Measurements from ENCODE around the gene FAM76B. TPM values are rescaled to one million over a fixed set of nuclear protein-coding genes. Genes with fewer than 3 reads are reported as not detected.

FAM76B gene
- polyA plus RNA-seq, 2 donors = 6.8 to 7.9 TPM

DNA sequence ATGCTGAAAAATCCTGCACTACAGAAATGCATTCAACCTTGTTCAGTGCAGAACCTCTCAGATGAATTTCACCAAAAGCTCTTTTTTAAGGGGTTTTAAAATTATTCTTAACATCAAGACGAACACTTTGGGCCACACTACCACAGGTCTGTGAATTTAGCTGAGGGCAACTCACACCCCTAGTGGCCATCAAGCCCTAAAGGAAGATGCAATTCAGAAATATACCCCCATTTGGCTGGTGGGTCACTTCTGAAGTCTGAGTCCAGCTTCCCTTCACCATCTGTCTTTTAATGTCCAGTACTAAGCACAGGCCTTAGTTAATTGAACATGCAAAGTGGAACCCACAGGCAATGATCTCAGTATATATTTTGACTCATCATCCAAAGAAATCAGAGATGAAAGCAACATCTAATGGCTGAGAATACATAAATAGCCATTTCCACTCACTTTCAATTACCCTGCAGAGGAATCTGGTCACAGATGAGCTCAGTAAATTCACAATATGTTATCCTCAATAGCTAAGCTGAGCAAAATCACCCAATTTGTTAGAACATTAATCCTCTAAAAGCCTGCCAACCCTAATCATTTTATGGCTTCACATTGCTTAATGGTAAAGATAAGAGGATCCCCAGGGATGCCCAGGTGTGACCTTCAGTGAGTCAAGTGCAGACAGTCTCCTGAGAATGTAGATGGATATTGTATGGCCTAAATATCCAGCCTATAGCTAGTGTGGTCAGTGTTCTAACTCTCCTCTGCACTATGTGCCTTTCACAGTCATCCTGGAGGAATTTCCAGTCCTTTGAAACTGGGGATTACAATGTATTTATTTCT is 50.3 kb downstream of the FAM76B start:
- no peak overlapping the region for H3K4me3 ChIP-seq (ENCODE audit: low read depth in 1 of 2, low read length in 2 of 2)
- no peaks in the 10 kb centered on the region for H3K9me3 ChIP-seq (ENCODE audit: control insufficient read depth in 2 of 2, insufficient read depth in 1 of 2, low read depth in 1 of 2, low read length in 1 of 2)
- no peaks in the 10 kb centered on the region for H3K4me1 ChIP-seq (ENCODE audit: control insufficient read depth in 2 of 2, insufficient read depth in 2 of 2, low read length in 1 of 2)
- H3K36me3 ChIP-seq (ENCODE audit: control insufficient read depth in 2 of 2, insufficient read depth in 2 of 2, low read length in 1 of 2) = no peaks in the 10 kb centered on the region
- no peaks in the 10 kb centered on the region for H3K27me3 ChIP-seq (ENCODE audit: control insufficient read depth in 1 of 2, insufficient read depth in 2 of 2, low read length in 2 of 2)
- WGBS, 2 donors = 0 to 72% methylated on average over 1 of the region's 1 CpG
- H3K27ac ChIP-seq (ENCODE audit: low read depth in 2 of 2, low read length in 1 of 2) = no peak overlapping the region

DNA sequence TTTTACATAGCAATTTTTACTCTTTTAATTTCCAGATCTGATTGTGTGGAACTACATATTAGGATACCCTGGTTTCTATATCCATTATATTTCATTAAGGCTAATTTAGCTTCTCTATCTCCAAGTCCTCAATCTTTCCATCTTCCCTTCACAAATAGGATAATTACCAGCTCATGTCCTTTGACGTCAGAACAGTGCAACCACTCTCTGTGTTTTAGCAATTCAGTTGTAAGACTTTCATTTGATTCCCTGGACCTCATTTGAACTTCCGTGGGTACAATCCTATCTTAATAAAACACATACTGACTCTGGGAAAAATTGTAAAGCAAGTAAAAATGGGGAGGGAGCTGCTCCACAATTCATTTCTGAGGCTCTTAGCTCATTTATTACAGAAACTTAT is 52.8 kb downstream of the FAM76B start:
- no peak overlapping the region for H3K4me3 ChIP-seq (ENCODE audit: low read depth in 1 of 2, low read length in 2 of 2)
- H3K27ac ChIP-seq (ENCODE audit: low read depth in 2 of 2, low read length in 1 of 2) = no peak overlapping the region
- H3K4me1 ChIP-seq (ENCODE audit: control insufficient read depth in 2 of 2, insufficient read depth in 2 of 2, low read length in 1 of 2) = no peaks in the 10 kb centered on the region
- no peaks in the 10 kb centered on the region for H3K9me3 ChIP-seq (ENCODE audit: control insufficient read depth in 2 of 2, insufficient read depth in 1 of 2, low read depth in 1 of 2, low read length in 1 of 2)
- 73 to 83% methylated on average over 2 of the region's 2 CpGs for WGBS, 2 donors
- H3K27me3 ChIP-seq (ENCODE audit: control insufficient read depth in 1 of 2, insufficient read depth in 2 of 2, low read length in 2 of 2) = no peaks in the 10 kb centered on the region
- no peaks in the 10 kb centered on the region for H3K36me3 ChIP-seq (ENCODE audit: control insufficient read depth in 2 of 2, insufficient read depth in 2 of 2, low read length in 1 of 2)

DNA sequence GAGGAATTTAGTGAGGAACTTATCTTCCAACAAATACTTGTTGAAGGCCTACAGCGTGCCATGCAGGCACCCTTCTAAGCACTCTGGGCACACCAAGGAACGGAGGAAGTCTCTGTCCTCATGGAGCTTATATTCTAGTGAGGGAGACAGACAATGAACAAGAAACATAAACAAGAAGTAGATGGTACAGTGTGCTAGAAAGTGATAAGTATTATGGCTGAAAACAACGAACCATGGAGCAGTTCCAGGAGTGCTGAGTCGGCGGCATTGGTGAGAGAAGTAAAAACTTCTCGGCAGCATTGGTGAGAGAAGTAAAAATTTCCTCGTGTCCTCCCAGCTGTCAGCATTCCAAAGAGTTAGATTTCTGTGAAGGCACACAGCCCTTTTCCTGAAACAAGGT is 53.2 kb downstream of the FAM76B start:
- no peak overlapping the region for H3K27ac ChIP-seq (ENCODE audit: low read depth in 2 of 2, low read length in 1 of 2)
- H3K36me3 ChIP-seq (ENCODE audit: control insufficient read depth in 2 of 2, insufficient read depth in 2 of 2, low read length in 1 of 2) = no peaks in the 10 kb centered on the region
- 62 to 70% methylated on average over 7 of the region's 7 CpGs for WGBS, 2 donors
- no peaks in the 10 kb centered on the region for H3K27me3 ChIP-seq (ENCODE audit: control insufficient read depth in 1 of 2, insufficient read depth in 2 of 2, low read length in 2 of 2)
- H3K4me1 ChIP-seq (ENCODE audit: control insufficient read depth in 2 of 2, insufficient read depth in 2 of 2, low read length in 1 of 2) = no peaks in the 10 kb centered on the region
- H3K9me3 ChIP-seq (ENCODE audit: control insufficient read depth in 2 of 2, insufficient read depth in 1 of 2, low read depth in 1 of 2, low read length in 1 of 2) = no peaks in the 10 kb centered on the region
- no peak overlapping the region for H3K4me3 ChIP-seq (ENCODE audit: low read depth in 1 of 2, low read length in 2 of 2)

DNA sequence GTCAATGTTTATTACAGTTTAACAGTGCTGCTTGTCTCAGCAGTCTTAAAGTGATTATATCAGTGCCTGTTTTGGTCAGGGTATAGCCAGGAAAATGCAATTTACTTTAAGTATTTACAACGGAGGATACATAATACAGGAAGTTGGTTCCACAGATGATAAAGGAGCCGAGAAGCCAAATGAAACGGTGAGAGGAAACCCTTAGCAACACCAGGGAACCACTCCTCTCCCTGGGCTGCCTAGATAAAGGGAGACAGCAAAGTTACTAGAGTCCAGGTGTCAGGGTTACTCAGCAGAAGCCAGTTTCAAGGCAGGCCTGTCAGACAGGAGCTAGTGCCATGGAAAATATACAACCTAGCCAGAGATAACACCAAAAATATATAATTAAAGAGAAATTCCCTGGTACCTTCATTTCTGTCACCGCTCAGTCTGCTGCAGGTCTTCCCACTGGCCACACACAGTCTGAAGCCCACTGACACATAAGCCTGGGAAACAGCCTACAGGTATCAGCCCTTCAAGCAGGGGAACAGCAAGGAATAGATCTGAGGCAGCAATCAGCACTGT is 55.5 kb downstream of the FAM76B start:
- Histone ChIP-seq H3K27ac (ENCODE audit: low read depth in 2 of 2, low read length in 1 of 2) (no peak overlapping the region), H3K36me3 (ENCODE audit: control insufficient read depth in 2 of 2, insufficient read depth in 2 of 2, low read length in 1 of 2) (no peaks in the 10 kb centered on the region), H3K4me3 (ENCODE audit: low read depth in 1 of 2, low read length in 2 of 2) (no peak overlapping the region), H3K9me3 (ENCODE audit: control insufficient read depth in 2 of 2, insufficient read depth in 1 of 2, low read depth in 1 of 2, low read length in 1 of 2) (no peaks in the 10 kb centered on the region), H3K4me1 (ENCODE audit: control insufficient read depth in 2 of 2, insufficient read depth in 2 of 2, low read length in 1 of 2) (no peaks in the 10 kb centered on the region), H3K27me3 (ENCODE audit: control insufficient read depth in 1 of 2, insufficient read depth in 2 of 2, low read length in 2 of 2) (no peaks in the 10 kb centered on the region)
- WGBS, 2 donors = 43 to 64% methylated on average over 4 of the region's 4 CpGs

DNA sequence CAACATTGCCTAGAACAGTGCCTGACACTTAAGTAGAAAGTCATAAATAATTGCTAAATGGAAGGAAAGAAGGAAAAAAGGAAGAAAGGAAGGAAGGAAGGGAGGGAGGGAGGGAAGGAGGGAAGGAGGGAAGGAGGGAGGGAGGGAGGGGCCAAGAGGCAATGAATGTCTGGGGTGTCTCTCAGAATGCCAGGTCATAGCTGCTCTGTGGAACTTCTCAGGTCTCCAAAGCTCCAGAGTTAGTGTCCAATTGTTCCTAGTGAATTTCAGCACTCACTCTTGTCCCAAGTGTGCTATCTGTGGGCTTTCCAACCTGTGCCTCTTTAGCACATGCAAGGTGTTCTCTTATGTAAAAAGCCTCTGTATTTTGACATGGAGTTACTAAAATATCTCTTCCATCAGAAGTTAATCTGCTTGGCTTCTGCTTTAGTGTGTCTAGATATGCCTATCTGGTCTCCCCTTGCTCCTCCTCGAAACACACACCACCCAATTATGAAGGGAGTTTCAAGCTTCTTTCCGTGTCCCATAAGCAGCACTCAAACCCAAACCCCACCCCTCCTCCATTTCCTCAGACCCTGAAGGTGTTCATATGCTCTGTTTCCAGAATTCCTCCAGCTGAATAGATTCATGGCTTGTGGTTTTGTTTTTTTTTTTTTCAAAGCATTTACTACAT is 56.5 kb downstream of the FAM76B start:
- WGBS, 2 donors = 84 to 89% methylated on average over 2 of the region's 2 CpGs
- Histone ChIP-seq H3K4me3 (ENCODE audit: low read depth in 1 of 2, low read length in 2 of 2) (no peak overlapping the region), H3K36me3 (ENCODE audit: control insufficient read depth in 2 of 2, insufficient read depth in 2 of 2, low read length in 1 of 2) (no peaks in the 10 kb centered on the region), H3K9me3 (ENCODE audit: control insufficient read depth in 2 of 2, insufficient read depth in 1 of 2, low read depth in 1 of 2, low read length in 1 of 2) (no peaks in the 10 kb centered on the region), H3K4me1 (ENCODE audit: control insufficient read depth in 2 of 2, insufficient read depth in 2 of 2, low read length in 1 of 2) (no peaks in the 10 kb centered on the region), H3K27me3 (ENCODE audit: control insufficient read depth in 1 of 2, insufficient read depth in 2 of 2, low read length in 2 of 2) (no peaks in the 10 kb centered on the region), H3K27ac (ENCODE audit: low read depth in 2 of 2, low read length in 1 of 2) (no peak overlapping the region)

GRCh38 chr11:95729462-95729861 is 60.1 kb downstream of the FAM76B start:
- 90 to 92% methylated on average over 6 of the region's 6 CpGs for WGBS, 2 donors
- H3K4me1 ChIP-seq (ENCODE audit: control insufficient read depth in 2 of 2, insufficient read depth in 2 of 2, low read length in 1 of 2) = no peaks in the 10 kb centered on the region
- no peak overlapping the region for H3K27ac ChIP-seq (ENCODE audit: low read depth in 2 of 2, low read length in 1 of 2)

DNA sequence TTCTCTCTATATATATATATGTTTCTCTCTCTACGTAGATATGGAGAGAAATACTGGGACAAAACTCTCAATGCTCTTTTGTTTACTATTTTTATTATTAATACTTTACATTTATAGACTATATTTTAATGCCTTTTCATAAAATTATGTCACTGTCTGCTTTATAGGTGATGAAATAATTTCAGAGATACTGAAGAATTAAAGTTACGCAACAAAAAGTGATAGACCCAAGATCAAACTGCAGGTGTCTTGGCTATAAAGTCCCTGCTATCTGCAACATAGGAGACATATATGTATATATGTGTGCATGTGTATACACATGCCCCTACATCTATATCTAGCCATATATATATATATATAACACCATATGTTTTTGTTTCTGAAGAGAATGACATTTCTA is 60.8 kb downstream of the FAM76B start:
- Histone ChIP-seq H3K27ac (ENCODE audit: low read depth in 2 of 2, low read length in 1 of 2) (no peak overlapping the region), H3K36me3 (ENCODE audit: control insufficient read depth in 2 of 2, insufficient read depth in 2 of 2, low read length in 1 of 2) (no peaks in the 10 kb centered on the region), H3K4me1 (ENCODE audit: control insufficient read depth in 2 of 2, insufficient read depth in 2 of 2, low read length in 1 of 2) (no peaks in the 10 kb centered on the region), H3K9me3 (ENCODE audit: control insufficient read depth in 2 of 2, insufficient read depth in 1 of 2, low read depth in 1 of 2, low read length in 1 of 2) (no peaks in the 10 kb centered on the region), H3K27me3 (ENCODE audit: control insufficient read depth in 1 of 2, insufficient read depth in 2 of 2, low read length in 2 of 2) (no peaks in the 10 kb centered on the region), H3K4me3 (ENCODE audit: low read depth in 1 of 2, low read length in 2 of 2) (no peak overlapping the region)
- 98 to 100% methylated on average over 2 of the region's 2 CpGs for WGBS, 2 donors

More at GRCh38 chr11:95729462-95729861, 60.1 kb downstream of the FAM76B start:
- H3K36me3 ChIP-seq (ENCODE audit: control insufficient read depth in 2 of 2, insufficient read depth in 2 of 2, low read length in 1 of 2) = no peaks in the 10 kb centered on the region
- H3K4me3 ChIP-seq (ENCODE audit: low read depth in 1 of 2, low read length in 2 of 2) = no peak overlapping the region
- no peaks in the 10 kb centered on the region for H3K27me3 ChIP-seq (ENCODE audit: control insufficient read depth in 1 of 2, insufficient read depth in 2 of 2, low read length in 2 of 2)
- H3K9me3 ChIP-seq (ENCODE audit: control insufficient read depth in 2 of 2, insufficient read depth in 1 of 2, low read depth in 1 of 2, low read length in 1 of 2) = no peaks in the 10 kb centered on the region

GRCh38 chr11:95728094-95728493 is 61.5 kb downstream of the FAM76B start:
- Histone ChIP-seq H3K27ac (ENCODE audit: low read depth in 2 of 2, low read length in 1 of 2) (no peak overlapping the region), H3K4me1 (ENCODE audit: control insufficient read depth in 2 of 2, insufficient read depth in 2 of 2, low read length in 1 of 2) (no peaks in the 10 kb centered on the region), H3K9me3 (ENCODE audit: control insufficient read depth in 2 of 2, insufficient read depth in 1 of 2, low read depth in 1 of 2, low read length in 1 of 2) (no peaks in the 10 kb centered on the region), H3K36me3 (ENCODE audit: control insufficient read depth in 2 of 2, insufficient read depth in 2 of 2, low read length in 1 of 2) (no peaks in the 10 kb centered on the region), H3K4me3 (ENCODE audit: low read depth in 1 of 2, low read length in 2 of 2) (no peak overlapping the region), H3K27me3 (ENCODE audit: control insufficient read depth in 1 of 2, insufficient read depth in 2 of 2, low read length in 2 of 2) (no peaks in the 10 kb centered on the region)

DNA sequence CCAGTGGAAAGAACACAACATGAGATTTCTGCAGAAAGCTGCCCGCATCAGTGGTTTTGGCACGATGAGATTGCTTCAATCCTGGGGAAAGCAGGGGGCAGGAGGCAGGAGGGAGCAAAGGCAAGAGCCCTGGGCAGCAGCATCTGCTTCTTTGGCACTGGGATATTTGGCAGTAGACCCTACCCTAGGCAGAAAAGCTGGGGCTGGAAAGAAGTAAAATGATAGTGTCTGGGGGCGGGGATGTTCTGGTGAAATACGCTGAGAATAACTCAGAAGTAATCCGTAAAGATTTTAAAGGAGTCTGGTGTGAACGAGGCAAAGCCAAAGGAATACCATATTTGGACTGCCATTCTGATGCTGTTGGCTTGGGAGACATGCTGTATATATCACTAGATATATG is 62.0 kb downstream of the FAM76B start:
- H3K36me3 ChIP-seq (ENCODE audit: control insufficient read depth in 2 of 2, insufficient read depth in 2 of 2, low read length in 1 of 2) = no peaks in the 10 kb centered on the region
- no peaks in the 10 kb centered on the region for H3K9me3 ChIP-seq (ENCODE audit: control insufficient read depth in 2 of 2, insufficient read depth in 1 of 2, low read depth in 1 of 2, low read length in 1 of 2)
- no peaks in the 10 kb centered on the region for H3K4me1 ChIP-seq (ENCODE audit: control insufficient read depth in 2 of 2, insufficient read depth in 2 of 2, low read length in 1 of 2)
- H3K27me3 ChIP-seq (ENCODE audit: control insufficient read depth in 1 of 2, insufficient read depth in 2 of 2, low read length in 2 of 2) = no peaks in the 10 kb centered on the region
- H3K4me3 ChIP-seq (ENCODE audit: low read depth in 1 of 2, low read length in 2 of 2) = no peak overlapping the region
- H3K27ac ChIP-seq (ENCODE audit: low read depth in 2 of 2, low read length in 1 of 2) = peak overlapping the region in 1 of 2 donors; percentile 42
- WGBS, 2 donors = 70 to 78% methylated on average over 6 of the region's 6 CpGs
